Measurements from ENCODE around the gene NFYA.
"Not testable (repeated sequence)": the region's sequence is repeated elsewhere in the genome, so short reads cannot be mapped to it uniquely, and the experiment has no call there.

The NFYA gene

DNA sequence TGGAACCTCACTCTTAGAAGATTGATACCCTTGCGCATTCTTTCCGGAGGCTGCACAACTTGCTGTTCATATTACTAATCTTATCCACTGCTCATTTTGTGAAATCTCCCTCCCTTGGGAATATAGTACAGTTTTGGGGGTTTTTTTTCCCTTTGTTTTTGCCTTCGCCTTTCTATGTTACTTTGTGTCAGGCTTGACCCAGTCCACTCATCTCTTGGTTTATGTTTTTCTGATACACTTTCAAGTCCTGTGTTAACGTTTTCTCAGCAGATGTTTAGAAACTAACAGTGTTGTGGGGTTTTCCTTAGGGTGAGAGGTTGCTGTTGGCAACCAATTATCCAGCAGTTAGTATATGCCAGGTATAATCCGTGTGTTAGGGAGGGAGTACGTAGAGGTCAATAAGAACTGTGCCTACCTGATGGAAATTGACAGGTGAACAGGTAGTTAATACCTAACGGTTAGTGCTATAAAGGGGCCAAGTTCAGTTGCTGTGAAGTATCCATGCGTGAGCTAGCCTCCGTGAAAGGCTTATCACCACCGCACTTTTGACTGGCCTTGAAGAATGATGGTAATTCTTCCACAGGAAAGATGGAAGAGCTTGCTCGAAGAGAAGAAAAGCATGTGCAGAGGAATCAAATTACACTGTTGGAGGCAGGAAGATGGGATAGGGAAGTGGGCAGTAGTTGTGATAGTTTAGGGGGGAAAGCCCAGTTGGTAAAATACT, 1.4 kb downstream of the NFYA start:
- DNase-seq (ENCODE audit: low read depth) = no peak

DNA sequence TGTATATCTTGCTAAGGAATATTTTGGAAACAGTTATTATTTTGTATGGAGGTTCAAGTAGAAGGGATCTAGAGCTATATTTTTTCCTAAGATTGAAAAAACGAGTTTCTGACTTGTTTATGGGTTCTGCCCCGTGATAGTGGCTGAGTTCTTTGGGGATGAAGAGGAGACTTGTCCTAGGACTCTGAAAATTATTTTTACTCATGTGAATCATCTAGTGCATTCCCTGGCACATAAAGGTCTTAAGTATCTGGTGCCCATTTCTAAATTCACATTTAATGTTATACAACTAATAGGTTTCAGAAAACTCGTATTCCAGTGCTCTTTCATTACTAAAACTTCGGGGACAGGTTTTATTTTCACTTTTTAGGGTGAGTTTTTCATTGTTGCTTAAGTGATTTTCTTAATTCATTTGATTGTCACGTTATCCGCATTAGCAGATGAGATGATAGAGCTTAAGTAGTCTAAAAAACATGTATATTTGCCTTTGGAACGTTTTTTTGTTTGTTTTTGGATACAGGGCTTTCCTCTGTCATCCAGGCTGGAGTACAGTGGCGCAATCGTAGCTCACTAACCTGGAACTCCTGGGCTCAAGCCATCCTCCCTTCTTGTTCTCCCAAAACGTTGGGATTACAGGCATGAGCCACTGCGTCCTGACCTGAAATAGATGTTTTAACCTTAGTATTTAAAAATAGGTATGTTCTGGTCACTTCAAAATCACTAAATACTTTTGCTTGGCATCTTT, 2.1 kb downstream of the NFYA start:
- DNase-seq (ENCODE audit: low read depth) = no peak

DNA sequence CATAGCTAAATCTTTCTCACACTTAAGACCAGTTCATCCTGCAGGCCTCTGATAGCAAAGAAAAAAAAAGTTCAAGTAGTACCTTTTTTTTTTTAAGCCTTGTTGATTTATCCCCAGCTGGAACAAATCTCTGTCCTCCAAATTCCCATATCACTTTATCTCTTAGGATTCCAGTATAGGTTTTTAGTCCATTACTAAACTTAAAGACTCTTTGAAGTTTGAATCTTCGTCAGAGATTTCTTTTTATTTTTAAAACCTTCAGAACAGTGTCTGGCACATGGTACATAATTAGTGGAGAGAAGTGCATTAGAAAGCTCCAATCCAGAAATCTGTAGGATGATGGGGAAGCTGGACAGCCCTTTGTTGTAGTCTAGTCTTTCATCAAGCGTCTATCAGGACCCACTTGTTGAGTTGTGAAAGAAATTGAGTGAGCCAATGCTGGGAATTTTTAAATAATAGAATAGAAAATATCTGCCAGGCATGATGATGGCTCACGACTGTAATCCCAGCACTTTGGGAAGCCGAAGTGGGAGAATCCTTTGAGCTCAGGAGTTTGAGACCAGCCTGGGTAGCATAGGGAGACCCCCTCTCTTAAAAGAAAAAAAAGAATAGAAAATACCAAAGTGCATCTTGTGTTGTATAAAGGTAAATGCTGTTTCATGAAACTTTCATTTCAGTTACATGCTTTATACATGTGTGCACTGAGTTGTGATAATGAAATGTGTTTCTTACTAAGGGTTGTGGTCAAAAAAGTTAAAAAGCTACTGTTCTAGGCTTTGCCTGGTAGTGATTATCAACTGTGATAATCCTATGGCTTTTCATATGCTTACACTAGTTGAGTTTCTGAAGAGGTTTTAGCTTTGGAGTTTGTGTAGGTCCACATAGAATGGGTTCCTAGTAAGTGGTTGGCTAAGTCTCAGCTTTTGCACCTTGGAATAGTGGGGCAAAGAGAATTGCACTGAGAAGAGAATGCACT, 3.2 kb downstream of the NFYA start:
- DNase-seq (ENCODE audit: low read depth) = no peak

DNA sequence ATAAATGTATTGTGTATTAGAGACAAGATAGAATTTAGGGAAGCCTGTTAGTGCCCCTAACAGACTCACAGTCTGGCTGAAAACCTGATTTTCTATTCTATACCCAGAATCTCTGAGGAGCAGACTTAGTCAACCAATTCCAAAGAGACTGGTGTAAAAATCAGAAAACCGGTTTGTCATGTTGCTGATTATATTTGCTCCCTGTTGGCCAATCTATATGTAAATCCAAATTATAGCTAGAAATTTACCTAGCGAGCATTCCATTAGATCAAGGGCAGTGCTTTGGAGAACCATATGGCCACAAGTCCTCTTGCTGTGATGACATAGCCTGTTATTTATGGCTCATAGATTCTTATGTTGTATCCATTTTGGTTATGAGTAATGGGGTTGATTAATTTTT, 4.8 kb downstream of the NFYA start:
- DNase-seq (ENCODE audit: low read depth) = no peak

DNA sequence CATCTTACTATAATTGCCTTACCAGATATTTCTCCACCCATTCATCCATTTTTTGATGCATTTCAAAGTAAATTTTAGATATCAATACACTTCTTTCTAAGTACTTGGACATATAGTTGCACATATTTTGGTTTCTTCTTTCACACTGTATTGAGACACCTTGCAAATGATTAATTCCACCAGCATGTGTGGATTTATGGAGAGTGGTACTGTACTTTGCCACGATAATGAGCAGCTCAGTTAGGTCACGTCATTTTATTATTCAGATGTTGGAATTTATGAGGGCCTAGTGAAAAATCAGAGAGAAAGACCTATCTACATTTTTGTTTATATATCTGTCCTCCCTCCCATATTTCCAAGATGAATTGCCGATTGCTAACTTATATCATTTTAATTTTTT, 5.3 kb downstream of the NFYA start:
- DNase-seq (ENCODE audit: low read depth) = no peak

DNA sequence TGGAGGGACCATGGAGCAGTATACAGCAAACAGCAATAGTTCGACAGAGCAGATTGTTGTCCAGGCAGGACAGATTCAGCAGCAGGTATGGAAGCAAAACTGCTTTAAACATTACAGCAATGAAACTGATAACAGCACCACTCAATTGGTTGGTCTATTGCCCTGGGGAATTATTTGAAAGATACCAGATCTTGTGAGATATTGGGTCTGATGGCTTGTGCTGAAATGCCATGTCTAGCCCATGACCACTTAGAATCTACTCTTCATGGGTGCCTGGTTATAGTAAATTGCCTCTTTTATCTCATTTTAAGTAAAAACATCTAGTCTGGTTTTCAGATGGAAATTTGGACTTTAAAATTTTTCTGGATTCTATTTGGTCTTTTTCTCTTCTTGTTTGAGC, 6.3 kb downstream of the NFYA start:
- DNase-seq (ENCODE audit: low read depth) = no peak

DNA sequence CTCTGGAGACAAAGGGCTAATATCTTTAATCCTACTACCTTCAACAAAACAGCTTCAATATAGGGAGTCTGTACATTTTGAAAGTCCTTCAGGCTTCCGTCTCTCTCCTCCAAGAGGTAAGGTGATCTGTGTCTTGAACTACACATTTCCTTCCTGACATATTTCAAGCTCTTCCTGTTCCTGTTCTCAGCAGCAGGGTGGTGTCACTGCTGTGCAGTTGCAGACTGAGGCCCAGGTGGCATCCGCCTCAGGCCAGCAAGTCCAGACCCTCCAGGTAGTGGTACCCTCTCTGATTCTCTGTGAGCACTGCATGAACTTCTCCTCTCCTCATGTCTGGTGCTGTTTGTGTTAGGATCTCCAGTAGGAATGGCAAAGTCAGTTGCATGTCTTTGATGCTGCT, 7.8 kb downstream of the NFYA start:
- no peak for DNase-seq (ENCODE audit: low read depth)

DNA sequence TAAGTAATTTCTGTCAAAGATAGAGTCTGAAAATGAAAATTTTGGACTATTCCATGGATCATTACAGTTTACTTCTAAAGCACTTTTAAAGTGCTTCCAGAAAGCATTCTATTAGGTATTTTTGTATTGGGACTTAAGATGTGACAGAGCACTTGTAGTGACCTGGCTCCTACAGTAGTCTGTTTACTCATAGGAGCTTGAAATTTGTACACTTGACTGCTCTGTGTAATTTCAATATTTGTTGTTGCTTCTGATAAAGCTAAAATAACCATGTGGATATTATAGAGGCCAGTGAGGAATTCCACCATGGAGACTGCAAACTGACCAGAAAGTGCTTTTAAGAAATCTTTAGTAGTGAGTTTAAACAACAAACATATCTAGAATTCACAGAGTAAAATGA, 10.3 kb downstream of the NFYA start:
- DNase-seq (ENCODE audit: low read depth) = no peak

DNA sequence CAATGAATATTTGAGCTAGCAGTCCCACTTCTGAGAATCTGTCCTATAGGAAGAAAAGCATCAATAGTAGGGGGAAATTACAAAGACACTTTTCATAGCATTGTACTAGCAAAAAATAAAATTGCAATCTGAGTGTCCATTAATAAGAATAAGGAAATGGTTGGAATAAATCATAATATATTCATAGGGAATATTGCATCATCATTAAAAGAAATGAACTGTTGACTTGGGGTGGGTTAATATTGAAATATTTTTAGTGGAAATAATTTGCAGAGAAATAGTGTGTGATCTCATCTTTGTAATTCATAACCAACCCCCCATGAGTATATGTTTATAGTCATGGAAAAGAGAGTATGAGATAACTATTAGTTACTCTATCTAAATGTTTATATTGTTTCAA, 12.4 kb downstream of the NFYA start:
- no peak for DNase-seq (ENCODE audit: low read depth)

DNA sequence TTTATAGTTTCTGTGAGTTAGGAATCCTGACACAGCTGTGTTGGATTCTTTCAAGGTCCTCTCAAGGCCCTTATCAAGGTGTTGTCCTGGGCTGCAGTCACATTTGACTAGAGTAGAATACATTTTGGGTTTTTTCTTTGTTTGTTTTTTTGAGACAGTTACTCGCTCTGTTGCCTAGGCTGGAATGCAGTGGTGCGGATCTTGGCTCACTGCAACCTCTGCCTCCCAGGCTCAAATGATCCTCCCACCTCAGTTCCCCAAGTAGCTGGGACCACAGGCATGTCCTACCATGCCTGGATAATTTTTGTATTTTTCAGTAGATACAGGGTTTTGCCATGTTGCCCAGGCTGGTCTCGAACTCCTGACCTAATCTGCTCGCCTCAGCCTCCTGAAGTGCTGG, 15.7 kb downstream of the NFYA start:
- no peak for DNase-seq (ENCODE audit: low read depth)

DNA sequence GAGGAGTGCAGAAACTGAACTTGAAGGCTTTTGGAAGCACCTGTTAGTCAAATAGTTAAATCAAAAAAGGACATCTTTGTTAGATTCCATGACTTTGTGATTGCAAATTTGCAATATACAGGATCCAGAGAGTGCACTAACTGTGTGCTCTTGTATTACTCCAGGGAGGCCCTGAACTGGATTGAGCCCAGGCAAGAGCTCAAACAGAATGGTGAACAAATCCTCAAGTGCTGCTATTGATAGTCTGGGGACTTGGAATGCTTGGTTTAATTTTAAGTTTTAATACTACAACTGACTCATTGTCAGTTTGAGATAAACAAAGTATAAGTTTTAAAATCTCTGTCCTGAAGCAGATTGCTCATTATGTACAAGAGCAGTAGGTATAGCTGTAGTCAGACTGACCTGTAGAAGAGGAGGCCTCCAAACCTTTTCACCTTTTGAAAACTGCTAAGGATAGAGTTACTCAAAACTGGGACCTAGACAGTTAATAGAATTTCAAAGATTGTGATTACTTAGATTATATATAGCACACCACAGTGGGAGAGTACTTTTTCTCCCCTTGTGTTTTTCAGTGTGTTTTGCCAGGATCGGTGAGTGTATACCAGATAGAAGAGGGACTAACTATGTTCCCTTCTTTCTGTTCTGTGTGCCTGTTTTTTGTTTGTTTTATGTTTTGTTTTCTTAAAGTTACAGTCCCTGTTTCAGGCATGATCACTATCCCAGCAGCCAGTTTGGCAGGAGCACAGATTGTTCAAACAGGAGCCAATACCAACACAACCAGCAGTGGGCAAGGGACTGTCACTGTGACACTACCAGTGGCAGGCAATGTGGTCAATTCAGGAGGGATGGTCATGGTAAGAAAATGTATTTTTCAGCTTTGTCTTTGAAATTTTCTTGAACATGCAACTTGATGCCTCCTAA, 18.3 kb downstream of the NFYA start:
- DNase-seq (ENCODE audit: low read depth) = no peak

DNA sequence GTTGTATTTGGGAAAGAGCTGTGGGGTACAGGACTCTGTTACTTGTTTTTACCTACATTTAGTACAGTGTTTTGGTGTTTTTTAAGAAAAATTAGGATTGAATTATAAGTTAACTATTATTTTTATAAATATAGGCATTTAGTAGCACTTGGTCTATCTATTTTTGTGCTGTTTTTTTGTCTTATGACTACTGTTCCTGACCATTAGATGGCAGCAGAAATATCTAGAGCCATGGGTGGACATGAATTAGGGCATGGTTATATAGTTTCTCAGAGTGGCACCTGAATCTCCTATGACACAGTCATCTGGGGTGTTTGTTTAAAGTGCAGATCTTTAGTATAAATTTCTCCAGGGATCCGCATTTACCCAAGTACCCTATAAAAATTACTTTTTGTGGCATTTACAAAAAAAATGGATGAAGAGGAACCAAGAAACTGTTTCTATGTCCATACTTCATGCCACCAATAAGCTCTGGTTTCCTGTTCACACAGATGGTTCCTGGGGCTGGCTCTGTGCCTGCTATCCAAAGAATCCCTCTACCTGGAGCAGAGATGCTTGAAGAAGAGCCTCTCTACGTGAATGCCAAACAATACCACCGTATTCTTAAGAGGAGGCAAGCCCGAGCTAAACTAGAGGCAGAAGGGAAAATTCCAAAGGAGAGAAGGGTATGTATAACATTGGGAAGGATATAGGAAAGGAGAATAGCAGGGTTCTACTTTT, 19.8 kb downstream of the NFYA start:
- DNase-seq (ENCODE audit: low read depth) = no peak

DNA sequence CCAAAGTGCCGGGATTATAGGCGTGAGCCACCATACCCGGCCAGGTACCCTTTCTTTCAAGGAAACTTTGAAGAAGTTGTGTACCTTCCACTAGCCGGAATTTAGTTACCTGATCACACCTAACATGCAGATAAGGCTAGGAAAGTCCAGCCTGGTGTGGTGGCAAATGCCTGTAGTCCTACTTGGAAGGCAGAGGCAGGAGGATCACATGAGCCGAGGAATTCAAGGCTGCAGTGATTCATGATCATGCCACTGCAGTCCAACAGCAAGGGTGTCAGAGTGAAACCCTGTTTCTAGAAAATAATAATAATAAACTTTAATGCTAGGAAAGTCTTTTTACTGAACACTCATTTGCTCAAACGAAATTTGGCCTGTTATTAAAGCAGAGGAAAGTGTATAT, 21.0 kb downstream of the NFYA start:
- no peak for DNase-seq (ENCODE audit: low read depth)

DNA sequence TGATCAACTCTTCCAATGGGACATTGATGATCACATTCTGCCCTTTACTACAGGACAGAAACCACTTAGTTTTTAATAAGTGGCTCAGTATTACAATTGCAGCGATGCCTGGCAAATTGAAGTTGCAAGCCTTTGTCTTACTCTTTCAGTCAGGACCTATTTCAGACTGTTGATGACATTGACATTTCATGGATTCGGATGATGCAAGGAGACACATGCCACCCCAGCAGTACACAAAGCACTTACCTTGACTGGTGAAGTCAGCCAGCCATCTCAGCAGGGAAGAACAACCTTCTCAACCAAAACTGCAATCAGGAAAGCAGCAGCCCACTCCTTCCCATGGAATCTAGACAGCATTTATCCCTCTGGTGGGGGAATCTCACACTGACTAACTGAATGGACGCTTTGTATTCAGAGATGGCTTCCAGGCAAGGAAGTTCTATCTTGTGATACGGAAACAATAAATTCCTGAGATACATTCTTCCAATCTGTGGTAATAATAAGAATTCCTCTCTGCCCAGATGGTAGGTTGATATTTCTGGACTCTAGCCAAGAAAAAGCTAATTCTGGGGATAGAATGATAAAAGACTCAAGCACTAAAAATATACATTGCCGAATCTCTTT, 24.8 kb downstream of the NFYA start:
- no peak for DNase-seq (ENCODE audit: low read depth)

DNA sequence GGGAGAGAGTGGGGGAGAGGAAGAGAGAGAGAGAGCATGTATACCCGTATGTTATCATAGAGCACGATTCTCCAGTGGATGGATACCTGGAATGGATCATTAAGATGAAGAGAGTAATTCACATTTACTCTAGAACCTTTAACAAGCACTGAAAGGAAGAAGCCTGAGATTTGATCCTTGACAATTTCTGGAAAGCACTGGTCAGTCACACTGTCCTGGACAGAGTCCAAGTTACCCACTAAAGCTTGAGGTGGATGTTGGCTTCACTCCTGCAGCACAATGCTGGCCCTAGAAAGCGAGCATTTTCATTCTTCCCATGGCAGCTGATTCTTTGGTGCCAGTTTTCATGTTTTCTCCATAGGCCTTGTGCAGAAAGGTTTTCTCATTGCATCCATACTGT, 25.6 kb downstream of the NFYA start:
- DNase-seq (ENCODE audit: low read depth) = no peak

DNA sequence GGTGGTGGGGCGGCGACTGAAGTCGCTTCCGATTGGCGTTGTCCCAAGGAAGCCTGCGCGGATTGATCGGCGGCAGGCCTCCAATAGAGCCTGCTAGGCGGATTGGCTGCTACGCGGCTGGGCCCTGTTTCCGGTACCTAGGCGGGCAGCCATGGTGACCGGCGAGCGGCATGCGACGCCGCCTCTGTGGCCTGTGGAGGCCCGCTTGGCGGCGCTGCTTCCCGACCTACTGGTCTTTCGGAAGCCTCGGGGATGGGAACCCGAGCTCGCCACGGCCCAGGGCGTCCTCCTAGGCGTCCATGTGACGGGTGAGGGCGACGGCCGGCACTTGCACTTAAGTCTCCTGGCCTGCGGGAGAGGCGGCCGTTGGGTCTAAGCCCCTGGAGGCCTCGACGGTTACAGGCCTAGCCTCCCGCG, 28.1 kb downstream of the NFYA start:
- no peak for DNase-seq (ENCODE audit: low read depth)

DNA sequence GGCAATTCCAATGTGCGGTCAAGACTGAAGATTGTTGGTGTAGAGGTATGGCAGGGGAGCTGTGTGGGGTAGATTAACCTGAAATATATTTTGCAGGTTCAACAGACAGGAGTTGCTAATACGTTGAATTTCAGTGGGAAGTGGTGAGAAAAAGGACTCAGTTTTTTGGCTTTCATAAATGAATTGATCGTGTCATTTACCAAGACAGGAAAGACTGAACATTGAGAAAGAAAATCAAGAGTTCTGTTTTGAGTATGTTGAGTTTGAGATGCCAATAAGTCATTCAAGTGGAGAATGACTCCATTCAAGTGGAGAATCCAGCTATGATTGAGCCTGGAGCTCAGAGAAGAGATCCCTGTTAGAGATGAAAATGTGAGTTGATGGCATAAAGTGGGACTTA, 31.1 kb downstream of the NFYA start:
- DNase-seq (ENCODE audit: low read depth) = no peak

DNA sequence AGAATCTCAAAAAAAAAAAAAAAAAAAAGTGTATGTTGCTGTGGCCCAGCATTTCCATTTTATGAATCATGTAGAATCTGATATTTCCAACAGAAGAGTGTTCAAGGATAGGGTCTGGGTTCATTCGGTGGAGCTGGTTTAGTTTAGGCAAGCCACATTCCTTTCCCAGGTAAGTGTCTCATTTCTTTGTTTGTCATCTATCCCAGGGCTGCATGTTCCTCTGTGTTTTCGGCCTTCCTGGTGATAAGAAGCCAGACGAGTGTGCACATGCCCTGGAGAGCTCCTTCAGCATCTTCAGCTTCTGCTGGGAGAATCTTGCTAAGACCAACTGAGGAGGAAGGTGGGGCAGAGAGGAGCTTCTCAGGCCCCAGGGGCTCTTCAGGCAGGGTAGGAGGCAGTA, 38.2 kb downstream of the NFYA start:
- DNase-seq (ENCODE audit: low read depth) = no peak

DNA sequence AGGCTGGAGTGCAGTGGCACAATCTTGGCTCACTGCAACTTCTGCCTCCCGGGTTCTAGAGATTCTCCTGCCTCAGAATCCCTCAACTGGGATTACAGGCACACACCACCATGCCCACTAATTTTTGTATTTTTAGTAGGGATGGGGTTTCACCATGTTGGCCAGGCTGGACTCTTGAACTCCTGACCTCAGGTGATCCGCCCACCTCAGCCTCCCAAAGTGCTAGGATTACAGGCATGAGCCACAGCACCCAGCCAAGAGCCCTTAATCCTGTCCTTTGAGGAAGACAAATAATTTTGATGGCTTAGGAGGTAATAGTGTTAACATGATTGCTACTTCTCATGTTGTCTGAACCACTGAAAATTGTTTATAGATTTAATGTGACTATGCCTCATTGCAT, 42.3 kb downstream of the NFYA start:
- not testable (repeated sequence) for DNase-seq (ENCODE audit: low read depth)

DNA sequence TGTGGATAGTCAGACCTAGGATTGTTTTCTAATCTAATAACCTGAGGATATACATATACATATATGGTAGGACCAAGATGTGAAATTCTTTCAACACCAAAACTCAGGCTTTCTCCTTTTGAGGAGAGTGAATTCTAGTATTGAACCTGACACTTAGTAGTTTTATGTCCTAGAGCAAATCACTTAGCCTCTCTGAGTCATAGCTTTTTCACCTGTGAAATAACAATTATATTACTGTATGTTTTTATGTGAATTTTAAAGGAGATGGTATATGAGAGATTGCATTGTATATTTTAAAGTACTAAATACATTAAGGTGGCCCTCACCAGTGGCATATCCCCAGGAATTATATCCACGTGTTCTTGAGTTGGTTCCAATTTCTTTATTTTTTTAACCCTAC, 46.7 kb downstream of the NFYA start:
- no peak for DNase-seq (ENCODE audit: low read depth)

DNA sequence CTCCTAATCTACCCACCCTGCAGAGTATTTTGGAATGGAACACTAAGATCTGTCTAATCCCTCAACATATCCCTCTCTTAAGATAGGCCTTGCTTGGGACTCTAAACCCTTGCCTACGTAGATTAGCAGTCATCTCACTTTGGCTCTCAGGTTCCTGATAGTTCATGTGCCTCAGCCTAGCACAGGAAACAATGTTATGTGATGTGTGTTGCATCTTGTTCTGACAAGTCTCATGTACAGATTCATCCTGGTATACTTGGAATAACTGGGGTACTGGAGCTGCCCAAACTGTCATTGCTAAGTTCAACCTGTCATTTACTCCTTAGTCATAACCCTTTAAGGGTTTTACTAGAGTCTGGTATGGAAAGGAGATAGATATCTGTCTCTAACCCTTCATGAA, 47.3 kb downstream of the NFYA start:
- no peak for DNase-seq (ENCODE audit: low read depth)
